K562 (cell line): Measurements from ENCODE around the gene TMEM158.

Experiments used
- CBX2 ChIP-seq: fragments of 200-600 bp; sonication (generic); IDR thresholded peaks from one replicate; pipeline ENCODE4 v1.6.1; 2012; ENCODE audit warnings: mild to moderate bottlenecking, low read length, inconsistent platforms; ENCODE audit not compliant: insufficient read depth, poor library complexity, severe bottlenecking
- E2F8 ChIP-seq: fragments of 450-650 bp; IDR thresholded peaks from 2 replicates; pipeline ENCODE4 v1.7.1; 2018; ENCODE audit warnings: mild to moderate bottlenecking, low read depth; ENCODE audit not compliant: partially characterized antibody
- KDM1A ChIP-seq, 2 experiments: fragments of 450-650 bp; IDR thresholded peaks; 2 replicates each; pipeline ENCODE4 v1.6.1; 2016; ENCODE audit warnings: mild to moderate bottlenecking in 2 of 2
- TF ChIP-seq, protein P1 (sequence below): sonication (generic); formaldehyde crosslinking; IDR thresholded peaks from 2 replicates; pipeline ENCODE4 v1.9.0; 2022; ENCODE audit warnings: mild to moderate bottlenecking, missing genetic modification reagents

GRCh38 chr3:45272032-45272810 lies 46.1 kb upstream of the TMEM158 start:
- TF ChIP-seq, protein P1, sequence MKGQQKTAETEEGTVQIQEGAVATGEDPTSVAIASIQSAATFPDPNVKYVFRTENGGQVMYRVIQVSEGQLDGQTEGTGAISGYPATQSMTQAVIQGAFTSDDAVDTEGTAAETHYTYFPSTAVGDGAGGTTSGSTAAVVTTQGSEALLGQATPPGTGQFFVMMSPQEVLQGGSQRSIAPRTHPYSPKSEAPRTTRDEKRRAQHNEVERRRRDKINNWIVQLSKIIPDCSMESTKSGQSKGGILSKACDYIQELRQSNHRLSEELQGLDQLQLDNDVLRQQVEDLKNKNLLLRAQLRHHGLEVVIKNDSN (CRISPR knock-in tag) = no peak
- TF ChIP-seq E2F8 (no peak), CBX2 (no peak), KDM1A (IDR thresholded peaks at IDR 0.05) (no peak)
